GM12864 (cell line): ENCODE results near the gene WSB2.

ENCODE experiments used
- DNase-seq: peaks from one replicate; pipeline ENCODE4 v3.0.0-alpha.2; 2011; ENCODE audit warnings: low read depth
- H3K4me3 ChIP-seq: 2 replicates; pipeline ENCODE4 v1.5.1; 2011; ENCODE audit warnings: mild to moderate bottlenecking, low read depth, low read length, control low read depth
- TF ChIP-seq, protein P1 (sequence below): IDR thresholded peaks from 2 replicates; pipeline ENCODE4 v1.5.1; 2011; ENCODE audit warnings: low read depth, mild to moderate bottlenecking, moderate library complexity, low read length, control low read depth, inconsistent platforms; ENCODE audit errors: missing control alignments

WSB2 gene

GRCh38 chr12:118044577-118044976, 16.4 kb downstream of the WSB2 start:
- no peak overlapping the region for H3K4me3 ChIP-seq
- TF ChIP-seq, protein P1, sequence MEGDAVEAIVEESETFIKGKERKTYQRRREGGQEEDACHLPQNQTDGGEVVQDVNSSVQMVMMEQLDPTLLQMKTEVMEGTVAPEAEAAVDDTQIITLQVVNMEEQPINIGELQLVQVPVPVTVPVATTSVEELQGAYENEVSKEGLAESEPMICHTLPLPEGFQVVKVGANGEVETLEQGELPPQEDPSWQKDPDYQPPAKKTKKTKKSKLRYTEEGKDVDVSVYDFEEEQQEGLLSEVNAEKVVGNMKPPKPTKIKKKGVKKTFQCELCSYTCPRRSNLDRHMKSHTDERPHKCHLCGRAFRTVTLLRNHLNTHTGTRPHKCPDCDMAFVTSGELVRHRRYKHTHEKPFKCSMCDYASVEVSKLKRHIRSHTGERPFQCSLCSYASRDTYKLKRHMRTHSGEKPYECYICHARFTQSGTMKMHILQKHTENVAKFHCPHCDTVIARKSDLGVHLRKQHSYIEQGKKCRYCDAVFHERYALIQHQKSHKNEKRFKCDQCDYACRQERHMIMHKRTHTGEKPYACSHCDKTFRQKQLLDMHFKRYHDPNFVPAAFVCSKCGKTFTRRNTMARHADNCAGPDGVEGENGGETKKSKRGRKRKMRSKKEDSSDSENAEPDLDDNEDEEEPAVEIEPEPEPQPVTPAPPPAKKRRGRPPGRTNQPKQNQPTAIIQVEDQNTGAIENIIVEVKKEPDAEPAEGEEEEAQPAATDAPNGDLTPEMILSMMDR = no peak
- DNase-seq = no peak

GRCh38 chr12:118044075-118044474, 16.9 kb downstream of the WSB2 start:
- TF ChIP-seq, protein P1 = no peak
- no peak for DNase-seq
- no peak overlapping the region for H3K4me3 ChIP-seq

DNA sequence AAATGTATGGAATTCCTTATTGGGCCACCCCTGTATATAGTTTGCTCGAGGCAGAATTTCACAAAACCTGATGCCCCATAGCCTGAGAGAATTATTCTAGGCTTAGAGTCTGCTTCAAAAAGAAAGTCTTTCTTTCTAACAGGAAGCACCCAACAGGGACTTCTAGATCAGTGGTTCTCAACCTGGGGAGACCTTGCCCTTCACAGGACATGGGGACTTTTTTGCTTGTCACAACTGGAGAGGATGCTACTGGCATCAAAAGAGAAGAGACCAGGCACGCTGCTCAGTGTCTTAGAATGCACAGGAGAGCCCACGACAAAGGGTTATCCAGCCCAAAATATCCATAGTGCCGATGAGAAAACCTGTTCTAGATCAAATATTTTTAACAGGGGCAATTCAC, 18.9 kb downstream of the WSB2 start:
- no peak for DNase-seq
- H3K4me3 ChIP-seq = no peak overlapping the region
- TF ChIP-seq, protein P1 = no peak

DNA sequence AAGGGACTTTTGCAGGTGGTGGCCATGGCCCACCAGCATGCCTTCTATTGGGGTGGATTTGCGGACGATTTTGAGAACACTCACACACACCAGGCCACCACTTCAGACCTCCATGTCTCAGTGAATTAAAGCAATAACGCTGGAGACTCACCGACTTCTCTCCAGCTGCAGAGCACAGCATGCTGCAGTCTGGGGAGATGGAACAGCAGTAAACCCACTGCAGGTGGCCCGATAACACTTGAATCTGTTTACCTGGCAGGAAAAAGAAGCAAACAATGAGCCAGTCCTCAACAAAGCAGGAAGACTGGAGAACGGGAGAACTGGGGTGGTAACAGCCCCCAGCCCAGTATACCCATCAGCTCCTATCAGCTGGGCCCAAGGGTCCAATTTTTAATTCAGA, 22.8 kb downstream of the WSB2 start:
- TF ChIP-seq, protein P1 = no peak
- no peak overlapping the region for H3K4me3 ChIP-seq
- no peak for DNase-seq

DNA sequence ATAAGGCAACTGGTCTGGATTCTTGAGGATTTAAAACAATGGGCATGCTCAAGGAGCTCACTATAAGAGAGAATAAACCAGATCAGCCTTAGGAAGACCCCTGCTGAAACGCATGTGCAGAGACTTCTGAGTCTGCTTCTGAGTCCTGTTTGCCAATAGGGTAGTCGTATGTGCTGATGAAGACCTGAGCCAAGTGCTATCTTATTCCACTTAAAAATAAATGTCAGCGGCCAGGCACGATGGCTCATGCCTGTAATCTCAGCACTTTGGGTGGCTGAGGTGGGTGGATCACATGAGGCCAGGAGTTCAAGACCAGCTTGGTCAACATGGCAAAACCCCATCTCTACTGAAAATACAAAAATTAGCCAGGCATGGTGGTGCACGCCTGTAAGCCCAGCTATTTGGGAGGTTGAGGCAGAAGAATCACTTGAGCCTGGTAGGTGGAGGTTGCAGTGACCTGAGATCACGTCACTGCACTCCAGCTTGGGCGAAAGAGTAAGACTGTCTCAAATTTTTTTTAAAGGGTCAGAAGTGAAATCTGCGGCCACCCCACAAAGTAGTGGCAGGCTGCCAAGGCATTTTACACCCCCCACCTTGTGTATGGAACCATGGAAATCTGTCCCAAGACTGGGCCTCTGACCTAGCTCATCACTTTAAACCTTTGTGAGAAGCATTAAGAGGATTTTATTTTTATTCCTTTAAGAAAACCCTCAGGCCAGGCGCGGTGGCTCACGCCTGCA, 24.1 kb downstream of the WSB2 start:
- DNase-seq = no peak
- no peak overlapping the region for H3K4me3 ChIP-seq
- TF ChIP-seq, protein P1 = no peak

DNA sequence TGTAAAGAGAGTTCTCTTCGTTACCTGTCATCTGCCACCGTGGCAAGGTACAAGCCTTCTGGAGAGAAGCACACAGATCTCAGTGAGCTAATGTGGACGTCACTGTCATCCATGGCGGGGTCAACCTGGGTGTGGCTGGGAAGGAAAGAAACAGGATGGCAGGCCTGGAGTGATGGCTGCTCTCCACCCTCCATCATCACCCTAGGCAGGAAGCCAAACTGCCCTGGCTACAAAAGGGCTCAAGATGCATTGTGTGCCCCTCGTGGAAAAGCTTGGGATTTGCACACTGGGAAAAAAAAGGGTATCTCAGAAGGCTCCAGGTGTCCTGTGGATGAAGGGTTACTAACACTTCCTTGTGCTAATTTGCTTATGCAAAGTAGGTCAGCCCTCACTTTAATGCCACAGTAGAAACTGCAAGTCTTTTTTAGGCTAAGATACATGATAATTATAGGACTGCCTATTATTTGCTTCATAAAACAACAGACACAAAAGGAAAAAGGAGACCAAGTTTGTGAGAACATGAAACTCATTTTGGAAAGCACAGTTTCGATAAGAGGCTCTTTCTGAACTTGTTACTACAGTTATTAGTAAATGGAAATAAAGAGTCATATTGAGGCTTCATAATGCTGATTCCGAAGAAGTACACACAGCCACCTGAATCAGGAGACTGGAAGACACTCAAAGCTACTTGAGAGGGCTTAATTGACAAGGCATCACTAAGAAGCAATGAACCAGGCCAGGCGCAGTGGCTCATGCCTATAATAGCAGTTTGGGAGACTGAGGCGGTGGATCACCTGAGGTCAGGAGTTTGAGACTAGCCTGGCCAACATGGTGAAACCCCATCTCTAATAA, 25.6 kb downstream of the WSB2 start:
- TF ChIP-seq, protein P1 = no peak
- H3K4me3 ChIP-seq = no peak overlapping the region
- peak; percentile 46 for DNase-seq
